Cerebellar cortex (tissue), 1 donor: ENCODE results near the gene SLC26A9.

ENCODE experiments used
- DNase-seq: peaks from one replicate; pipeline ENCODE4 v3.0.0-alpha.2; 2015; ENCODE audit warnings: low spot score

SLC26A9 gene

DNA sequence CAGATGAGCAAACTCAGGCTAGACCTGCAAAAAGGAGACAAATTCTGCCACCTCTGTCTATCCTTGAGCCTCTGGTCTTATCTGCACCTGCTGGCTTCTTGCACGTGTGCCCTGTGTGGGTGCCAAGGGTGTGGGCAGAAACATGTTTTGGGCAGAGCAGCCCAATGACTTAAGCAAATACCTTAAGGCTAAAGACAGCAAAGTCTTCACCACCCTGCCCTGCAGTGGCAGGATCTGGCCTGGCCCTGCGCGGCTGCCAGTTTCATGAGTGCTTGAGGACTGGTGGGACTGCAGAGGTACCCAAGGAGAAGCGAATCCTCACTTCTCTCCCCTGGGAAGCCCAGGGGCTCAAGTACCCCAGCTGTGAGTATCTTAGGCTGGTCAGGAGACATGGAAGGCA lies 3.8 kb upstream of the SLC26A9 start:
- no peak for DNase-seq

DNA sequence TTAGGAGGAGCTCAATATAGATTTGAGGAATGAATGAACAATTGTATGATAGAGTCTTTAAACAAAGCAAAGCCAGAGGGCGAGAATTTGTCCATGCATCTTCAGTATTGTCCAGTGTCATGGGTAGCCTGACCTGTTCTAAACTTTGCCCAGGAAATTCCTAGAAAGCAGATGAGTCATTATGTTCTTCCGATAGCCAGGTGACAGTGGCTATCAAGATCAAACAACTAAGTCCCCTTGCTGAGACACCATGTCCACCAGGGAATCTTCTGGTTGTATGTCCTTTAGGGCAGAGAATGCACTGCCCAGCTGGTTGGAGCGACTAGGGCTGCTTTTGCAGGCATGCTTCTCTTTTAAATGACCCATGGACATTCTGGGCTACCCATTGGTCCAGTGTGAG lies 1.8 kb upstream of the SLC26A9 start:
- no peak for DNase-seq

DNA sequence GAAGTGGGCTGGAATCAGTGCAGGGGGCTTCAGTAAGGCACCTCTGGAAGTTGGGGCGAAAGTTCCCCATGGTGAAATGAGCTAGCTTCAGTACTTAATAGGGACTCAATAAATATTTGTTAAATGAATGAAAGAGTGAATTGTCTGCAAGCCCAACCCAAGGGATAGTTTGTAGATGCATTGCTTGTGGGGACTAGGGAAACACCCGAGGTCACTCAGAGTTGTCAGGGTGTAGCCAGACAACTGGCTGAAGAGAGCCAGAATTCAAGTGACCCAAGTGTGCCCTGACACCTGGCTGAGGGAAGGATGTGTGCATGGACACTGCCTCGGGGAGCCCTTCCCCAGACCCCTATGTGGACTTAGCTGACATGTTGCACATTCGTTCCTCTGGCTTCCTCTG lies 1.3 kb upstream of the SLC26A9 start:
- no peak for DNase-seq

DNA sequence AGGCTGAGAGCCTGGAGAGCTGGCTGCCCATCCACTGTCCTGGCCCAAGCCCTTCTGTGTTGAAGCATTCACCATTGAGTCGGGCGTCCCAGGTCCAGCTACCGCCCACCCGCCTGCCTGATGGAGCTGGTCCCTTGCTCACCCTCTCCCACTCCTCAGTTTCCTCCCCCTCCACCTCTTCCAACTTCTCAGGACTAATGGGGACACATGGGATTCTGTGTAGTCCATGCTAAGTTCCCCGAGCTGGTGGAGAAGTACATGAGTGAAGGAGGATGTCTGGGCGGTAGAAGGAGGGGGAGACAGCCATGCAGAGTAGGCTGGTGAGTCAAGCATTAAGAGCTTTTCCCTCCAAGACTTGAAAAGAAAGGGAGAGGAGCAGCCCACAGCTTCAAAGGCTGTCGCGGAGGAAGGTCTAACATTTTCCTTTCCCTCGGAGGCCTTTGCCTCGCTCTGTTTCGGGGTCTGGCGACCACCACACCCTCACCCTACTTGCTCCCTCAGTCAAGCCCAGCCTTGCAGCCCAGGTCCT lies 561 bp downstream of the SLC26A9 start:
- no peak for DNase-seq

DNA sequence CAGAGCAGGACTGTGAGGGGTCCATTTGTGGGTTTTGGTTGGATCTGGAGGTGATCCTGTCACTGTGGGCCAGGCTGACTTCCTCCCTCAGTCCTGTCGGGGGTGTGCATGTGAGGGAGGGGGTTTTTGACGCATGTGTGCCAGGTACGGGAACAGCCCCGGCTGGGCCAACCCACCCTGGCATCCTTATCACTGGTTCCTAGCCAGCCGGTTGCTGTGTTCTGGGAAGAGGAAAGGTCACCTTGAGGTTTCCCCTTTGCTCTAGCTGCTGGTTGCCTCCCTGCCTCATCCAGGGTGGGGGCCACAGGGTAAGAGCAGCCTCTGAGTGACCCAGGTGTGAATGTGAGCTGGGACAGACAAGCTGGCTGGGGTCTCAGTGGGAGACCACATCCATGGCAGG lies 2.5 kb downstream of the SLC26A9 start:
- no peak for DNase-seq

DNA sequence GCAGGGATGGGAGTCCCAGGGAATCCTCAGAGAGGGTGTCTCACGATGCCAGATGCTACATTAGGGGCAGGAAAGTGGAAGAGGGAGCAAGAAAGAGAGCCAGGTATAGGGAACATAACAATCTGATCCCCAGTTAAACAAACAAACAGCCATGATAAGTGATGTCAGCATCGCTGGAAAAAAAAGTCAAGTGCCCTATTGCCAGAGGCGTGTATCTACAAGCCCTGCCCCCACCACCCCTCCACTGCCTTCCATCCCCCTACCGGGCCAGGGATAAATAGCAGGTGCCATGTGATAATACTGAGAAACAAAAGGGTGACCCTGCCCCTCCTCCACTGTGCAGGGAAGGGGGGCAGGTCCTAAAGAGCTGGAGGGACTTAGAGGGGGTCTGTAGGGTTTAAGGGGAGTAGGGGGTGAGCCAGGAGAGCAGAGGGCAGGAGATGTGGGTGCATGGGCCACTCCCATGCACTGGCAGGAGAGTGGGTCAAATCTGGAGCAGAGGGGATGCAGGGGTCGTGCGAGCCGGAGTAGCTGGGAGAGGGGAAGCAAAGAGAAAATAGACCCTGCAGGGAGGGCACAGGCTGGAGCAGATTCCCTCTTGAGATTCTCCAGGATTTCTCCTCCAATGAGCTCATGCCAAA lies 3.4 kb downstream of the SLC26A9 start:
- no peak for DNase-seq

DNA sequence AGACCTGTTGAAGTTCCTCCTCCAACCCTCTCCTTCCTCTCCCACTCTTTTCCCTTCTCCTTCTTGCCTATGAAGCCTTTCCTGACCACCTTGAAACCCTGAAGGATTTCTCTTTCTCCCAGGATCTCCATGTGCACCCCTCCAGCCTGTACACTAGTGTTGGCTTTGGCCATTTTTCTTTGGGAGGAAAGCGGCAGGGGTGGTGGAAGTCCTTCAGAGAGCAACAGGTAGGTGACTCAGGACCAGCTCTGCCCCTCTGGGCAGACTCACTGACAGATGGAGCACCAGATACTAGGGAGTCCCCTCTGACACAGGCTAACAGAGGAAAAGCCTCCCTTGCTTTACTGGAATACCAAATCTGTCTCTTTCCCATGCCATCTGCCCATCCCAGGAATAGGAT lies 4.6 kb downstream of the SLC26A9 start:
- DNase-seq: no peak

DNA sequence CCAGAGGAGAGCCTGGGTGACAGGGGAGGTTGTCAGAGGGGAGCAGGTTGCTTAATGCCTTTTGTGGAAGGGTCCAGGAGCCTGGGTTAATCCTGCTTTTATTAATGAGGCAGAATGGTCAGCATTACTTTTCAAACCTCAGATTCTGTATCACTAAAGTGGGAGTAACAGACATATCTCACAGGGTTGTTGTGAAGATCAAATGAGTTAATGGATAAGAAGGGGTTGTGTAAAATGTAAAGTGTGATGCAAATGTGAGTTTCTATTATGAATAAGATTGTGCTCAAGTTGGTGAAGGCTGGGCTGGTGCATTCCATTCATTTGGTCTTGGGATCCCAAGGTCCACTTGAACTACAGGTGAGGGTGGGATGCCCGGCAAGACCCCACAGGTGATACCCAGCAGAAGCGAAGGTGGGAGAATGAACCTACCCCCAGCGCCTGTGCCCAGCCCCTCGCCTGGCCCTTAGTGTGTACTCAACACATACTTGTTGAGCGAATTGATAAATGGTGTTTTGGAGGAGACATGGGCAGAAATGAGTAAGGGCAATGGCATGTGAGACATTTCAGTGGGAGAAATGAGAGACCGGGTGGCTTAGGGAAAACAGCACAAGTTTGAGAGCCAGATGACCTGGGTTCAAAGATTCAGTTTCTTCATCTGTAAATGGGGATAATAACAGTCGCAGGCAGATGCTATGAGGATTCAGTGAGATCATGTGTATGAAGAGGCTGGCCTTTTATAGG lies 6.2 kb downstream of the SLC26A9 start:
- DNase-seq: no peak

DNA sequence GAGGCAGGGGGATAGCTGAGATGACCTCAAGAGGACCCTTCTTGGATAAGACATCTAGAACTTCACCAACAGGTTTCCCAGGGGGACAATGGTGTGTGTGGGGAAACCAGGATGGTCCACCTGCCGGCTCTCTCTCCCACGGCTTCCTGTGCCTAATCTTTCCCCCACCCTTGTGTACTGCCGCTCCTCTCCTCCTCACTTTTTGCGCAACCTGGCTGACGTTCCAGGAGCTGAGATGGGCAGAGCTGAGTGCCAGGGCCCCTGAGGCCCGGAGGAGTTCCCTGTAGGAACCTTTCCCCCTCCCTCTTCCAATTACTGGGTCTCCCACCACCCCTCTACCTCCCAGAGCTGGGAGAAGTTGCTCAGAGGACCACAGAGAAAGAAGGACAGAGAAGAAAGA lies 6.9 kb downstream of the SLC26A9 start:
- no peak for DNase-seq

DNA sequence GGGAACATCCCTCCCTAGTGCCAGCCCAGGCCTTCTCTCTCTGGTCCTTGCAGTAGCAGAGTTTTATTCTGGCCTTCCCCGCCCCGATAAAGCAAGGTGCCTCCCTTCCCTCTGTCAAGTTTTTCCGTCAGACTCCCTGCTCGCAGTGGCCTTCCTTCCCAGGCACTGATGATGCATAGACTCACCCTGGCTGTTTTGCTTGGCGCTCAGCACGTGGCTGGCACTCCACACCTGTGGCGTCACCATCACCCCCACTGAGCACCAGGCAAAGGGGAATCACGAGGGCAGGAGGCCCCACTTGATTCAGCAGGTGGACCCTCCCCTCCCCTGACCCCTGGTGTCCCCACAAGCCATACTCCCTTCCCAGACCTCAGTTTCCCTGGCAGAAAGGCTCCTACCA lies 7.4 kb downstream of the SLC26A9 start:
- DNase-seq: no peak

DNA sequence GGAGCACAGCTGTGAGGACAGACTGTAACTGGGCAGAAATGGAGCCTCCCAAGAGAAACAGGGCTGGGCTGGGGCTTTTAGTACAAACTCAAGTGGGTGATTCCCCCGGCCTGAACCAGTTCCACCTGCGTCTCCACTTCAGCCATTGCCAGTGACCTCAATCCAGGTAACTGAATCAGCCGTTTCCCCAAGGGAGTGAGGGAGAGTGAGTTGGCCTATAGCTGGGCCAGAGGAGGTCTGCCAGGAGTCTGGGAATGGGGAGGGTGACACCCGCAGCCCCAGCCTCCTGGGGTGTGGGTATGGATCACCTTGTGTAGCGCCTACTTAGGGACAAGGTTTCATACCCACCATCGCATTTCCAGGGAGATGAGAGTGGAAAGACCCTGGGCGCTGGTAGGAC lies 8.5 kb downstream of the SLC26A9 start:
- DNase-seq: no peak

DNA sequence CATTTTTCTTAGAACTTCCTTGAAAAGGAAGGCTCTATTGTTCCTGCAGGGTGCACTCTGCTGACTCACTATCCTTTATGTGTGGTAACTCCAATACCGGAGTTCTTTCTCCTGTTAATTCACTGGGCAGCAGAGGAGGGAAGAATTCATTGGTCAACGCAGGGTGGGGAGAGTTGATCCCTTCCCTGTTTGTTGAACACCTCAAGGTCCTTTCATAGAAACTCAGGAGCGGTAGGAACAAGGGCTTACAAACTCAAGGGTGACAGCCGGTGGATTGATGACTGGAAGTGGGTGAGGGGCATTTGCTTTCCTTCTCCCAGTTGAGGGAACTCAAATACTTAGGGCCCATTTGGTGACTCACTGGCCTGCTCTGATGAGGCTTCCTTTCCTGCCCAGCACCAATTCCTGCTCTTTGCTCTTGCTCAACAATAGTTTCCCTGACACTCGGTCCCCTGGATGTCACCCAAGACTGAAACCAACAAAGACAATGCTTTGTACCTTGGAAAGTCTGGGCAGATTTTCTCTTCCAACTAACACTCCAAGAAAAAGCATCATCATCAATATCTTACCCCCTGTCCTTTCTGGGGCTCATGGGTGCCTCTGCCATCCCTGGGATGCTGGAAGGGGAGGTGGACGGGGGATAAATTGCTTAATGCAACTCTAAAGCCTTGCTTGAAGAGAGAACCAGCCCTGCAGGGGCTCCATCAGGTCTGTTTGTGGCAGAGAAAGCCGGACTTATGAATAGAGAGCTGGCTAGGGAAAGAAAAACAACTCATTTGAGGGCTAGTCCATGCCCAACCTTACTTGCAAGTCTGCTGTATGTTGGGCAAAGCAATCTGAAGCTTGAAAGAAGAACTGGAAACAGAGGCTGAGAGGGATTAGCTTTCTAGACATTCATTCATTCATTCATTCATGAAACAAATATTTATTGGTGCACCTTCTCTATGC lies 9.3 kb downstream of the SLC26A9 start:
- DNase-seq: no peak

DNA sequence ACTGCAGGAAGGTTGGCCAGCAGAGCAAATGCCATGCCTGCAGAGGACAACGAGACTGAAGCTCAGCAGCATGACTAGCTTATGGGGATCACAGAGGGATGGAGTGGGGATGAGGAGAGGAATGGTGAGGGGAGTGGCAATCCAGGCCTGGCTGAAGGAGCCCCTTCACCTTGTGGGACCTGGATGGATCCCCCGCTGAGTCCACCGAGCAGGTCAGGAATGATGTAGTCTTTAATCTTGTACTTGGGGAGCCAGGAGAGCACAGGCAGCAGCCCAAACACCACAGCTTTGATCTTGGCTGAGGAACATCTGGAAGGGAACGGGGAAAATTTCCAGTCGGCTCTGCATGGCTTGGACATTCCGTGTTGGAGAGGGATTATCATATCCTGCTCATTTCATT lies 10.5 kb downstream of the SLC26A9 start:
- DNase-seq: no peak

DNA sequence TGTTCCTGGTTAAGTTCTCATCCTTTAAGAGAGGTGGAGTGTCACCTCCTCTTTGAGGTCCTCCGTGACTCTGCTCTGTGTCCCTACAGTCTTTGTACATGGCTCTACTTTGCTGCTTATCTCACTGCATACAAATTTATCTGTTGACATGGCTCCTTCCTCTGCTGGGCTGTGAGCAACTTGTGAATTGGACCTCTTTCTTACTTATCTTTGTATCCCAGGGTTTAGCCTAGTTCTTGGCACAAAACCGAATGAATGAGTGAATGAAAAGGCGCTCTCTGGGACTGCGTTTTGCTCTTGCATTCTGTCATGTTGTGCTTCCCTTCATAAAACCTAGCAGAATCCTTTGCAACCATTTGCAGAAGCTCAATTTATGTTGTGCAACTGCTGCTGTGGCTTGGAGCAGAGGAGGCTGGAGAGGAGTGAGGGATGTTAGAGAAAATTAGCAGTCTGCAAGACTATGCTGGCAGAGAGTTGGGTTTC lies 12.4 kb downstream of the SLC26A9 start:
- DNase-seq: no peak

DNA sequence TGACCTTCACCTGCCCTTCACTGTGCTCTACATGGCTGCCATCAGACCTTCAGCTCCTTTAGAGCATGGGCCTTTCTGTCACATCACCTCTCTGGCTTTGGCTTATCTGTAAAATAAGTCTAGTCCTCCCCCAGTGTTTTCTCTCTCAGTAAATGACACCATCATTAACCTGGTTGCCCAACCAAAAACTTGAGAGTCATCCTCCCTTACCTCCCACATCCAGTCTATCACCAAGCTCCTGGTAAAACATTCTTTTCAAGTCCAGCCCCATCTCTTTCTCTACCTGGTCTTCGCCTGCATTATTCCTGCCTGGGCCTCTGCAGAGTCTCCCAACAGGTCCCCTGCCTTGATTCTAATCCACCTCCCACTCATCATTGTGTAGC lies 13.1 kb downstream of the SLC26A9 start:
- DNase-seq: no peak

DNA sequence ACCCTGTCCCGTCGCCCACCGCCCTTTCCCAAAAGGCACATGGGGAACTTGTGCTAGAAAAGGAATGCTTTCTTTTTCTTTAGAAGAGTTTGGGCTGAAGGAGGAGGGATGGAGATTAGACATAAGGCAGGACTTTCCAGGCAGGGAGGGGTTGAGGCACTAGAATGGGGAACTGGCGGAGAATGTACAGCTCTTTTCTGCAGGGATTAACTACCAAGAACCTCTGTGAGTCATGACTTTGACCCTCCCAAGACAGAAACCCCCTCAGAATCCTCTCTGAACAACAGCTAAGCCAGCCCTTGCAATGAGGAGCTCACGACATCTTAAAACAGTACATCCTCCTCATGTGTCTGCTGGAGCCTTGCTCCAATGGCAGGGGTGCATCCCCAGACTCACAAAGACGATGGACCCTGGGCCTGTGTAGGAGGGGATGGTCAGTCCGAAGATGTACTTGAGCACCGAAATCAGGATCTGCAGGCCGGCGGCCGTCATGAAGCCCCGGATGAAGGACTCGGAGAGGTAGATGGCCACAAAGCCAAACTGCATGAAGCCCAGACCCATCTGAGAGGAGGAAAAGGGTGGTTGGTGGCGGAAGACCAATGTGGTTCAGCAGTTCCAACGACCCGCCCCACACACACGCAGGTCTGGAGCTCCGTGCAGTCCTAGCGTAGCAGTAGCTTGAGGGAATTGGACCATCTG lies 13.6 kb downstream of the SLC26A9 start:
- no peak for DNase-seq

DNA sequence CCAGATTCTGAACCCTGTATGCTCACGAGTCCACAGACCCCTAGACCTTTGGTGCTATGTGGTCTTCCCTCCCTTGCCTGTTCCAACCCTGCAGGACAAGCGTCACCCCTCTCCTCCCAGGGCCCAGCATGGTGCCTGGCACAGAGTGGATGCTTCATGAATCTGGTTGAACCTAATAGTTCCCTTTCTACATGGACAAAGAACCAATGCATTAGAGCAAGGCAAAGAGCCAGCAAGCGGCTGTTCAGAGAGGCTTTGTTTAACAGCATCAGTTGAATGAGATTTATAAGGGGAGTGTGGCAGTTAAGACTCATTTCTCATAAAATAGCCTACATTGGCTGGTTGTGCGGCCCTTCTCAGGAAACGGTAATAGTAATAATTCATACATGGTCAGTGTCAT lies 14.9 kb downstream of the SLC26A9 start:
- no peak for DNase-seq

DNA sequence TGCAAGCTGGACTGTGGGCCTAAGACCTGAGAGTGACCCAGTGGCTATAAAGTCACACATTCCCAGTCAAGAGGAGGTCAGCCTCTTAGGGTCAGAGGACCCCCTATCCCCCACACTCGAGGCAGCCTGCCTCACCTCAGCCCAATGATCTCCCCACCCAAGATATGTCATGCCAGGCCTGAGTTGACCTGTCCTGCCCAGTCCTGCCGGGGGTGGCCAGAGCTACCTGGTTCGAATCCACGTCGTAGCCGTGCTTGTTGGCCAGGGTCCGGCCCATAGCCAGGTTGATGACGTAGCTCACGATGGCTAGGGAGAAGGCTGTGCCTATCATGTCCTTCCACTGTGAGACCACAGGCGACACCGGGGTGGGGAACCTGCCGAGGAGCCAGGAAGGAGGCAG lies 15.6 kb downstream of the SLC26A9 start:
- DNase-seq: no peak

DNA sequence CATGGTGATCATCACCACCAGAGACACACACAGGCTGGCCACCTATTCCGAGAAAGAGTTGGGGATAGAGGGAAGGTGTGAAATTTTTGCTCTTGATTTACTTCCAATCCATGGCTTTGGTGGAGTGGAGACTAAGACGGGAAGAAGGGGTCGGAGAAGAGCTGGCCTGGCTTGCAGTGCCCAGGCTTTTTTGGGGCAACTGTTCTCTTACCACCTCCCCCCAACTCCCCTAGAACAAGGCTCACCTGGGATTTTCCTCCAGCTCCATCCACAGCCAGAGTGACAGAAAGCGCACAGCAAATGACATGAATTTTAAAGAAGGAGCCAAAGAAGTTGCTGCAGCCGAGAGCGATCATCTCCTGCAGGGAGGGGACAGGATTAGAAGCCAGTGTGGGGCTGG lies 16.0 kb downstream of the SLC26A9 start:
- no peak for DNase-seq

DNA sequence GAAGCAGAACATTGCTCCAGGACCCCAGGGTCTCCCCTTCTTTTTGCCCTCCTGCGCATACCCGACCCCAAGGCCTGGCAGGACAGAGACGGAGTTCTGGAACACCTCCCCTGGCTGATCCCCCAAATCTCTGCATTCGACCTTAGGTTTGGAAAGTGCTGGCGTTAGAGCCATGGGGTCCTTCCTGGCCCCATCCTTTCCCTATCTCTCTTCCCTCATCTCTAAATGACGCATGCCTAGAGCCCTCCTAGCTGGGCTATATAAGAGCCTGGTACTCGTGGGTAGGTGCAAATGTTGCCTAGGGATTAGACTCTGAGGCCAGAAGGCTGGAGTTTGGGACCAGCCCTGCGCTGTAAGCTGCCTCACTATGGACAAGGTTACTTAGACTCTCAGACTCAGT lies 16.6 kb downstream of the SLC26A9 start:
- DNase-seq: no peak

DNA sequence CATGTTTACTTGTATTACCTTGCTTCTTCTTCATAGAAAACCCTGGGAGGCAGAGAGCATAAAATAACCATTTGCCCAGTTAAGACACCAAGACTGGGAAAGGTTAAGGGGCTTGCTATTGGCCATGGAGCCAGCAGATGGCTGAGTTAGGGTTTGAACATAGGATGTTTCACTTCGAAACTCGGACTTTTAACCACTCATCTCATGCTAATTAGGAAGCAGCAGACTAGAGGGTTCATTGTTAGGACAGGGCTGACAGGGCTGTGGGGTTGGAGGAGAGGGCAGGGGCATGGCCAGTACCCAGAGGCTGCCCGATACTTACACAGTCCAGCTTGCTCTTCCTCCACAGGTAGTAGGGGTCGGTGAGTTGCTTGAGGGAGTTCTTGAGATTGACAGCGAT lies 17.0 kb downstream of the SLC26A9 start:
- no peak for DNase-seq

DNA sequence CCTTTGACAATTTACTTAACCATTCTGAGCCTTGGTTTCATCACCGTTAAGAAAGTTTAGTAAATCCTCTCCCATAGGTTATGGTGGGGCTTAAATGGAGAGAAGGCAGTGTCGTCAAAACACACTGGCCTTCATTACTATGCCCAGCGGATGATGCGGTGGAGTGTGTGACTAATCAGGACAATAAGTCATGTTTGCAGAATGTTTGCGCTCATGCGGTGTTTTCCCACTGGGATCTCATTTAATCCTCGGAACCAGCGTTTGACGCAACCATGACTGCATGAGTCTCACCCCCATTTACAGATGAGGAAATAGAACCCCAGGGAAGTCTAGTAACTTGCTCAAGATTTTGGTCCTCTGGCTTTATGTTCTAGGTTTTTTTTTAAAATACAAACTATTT lies 17.5 kb downstream of the SLC26A9 start:
- no peak for DNase-seq
